Stomach (tissue), 4 donors: ENCODE data around the gene MCUB.

Experiments used
- CTCF ChIP-seq, 7 experiments: fragments of 450-650 bp in 4 of 7; fragments of 200-600 bp in 3 of 7; sonication (generic) in 3 of 7; IDR thresholded peaks; one replicate each; pipeline ENCODE4 v1.5.1; 2016 to 2019; ENCODE audit warnings: antibody characterized with exemption in 7 of 7, control low read depth in 2 of 7, mild to moderate bottlenecking in 1 of 7
- EP300 ChIP-seq: sonication (generic); formaldehyde crosslinking; IDR thresholded peaks from one replicate; pipeline ENCODE4 v1.6.1; 2017; ENCODE audit warnings: antibody characterized with exemption
- POLR2A ChIP-seq, 4 donors: fragments of 450-650 bp; IDR thresholded peaks; one replicate each; pipeline ENCODE4 v1.6.1; 2016; ENCODE audit warnings: antibody characterized with exemption in 4 of 4, control low read depth in 2 of 4, mild to moderate bottlenecking in 1 of 4, moderate library complexity in 1 of 4
- POLR2AphosphoS5 ChIP-seq, 3 donors: sonication (generic); formaldehyde crosslinking; IDR thresholded peaks; one replicate each; pipeline ENCODE4 v1.6.1; 2016; ENCODE audit warnings: antibody characterized with exemption in 3 of 3

- TF ChIP-seq CTCF (IDR thresholded peaks at IDR 0.05) (no peak), POLR2A (IDR thresholded peaks at IDR 0.05) (no peak), POLR2AphosphoS5 (IDR thresholded peaks at IDR 0.05) (no peak), EP300 (no peak)
Measured at GRCh38 chr4:109701566-109702410, 141.7 kb downstream of the MCUB start.
